K562 (cell line): ENCODE data around the gene TFAP2D. TPM values are rescaled to one million over a fixed set of nuclear protein-coding genes. Genes with fewer than 3 reads are reported as not detected.

Source experiments
- ATAC-seq: fragments of 200-7000 bp; cut with Tn5 transposase; 3 replicates; pipeline ENCODE4 v1.9.1; 2020; ENCODE audit warnings: moderate library complexity
- BruUV-seq: library from RNA; stranded (reverse); fragments of 400-500 nt; replicated peaks from 2 replicates; lab custom pipeline; 2021; lab: Mats Ljungman, UMichigan
- CTCF ChIA-PET: fragments of 300-600 bp; formaldehyde crosslinking; extraction: SDS; loops from one replicate; lab custom pipeline; 2021; ENCODE audit warnings: low intra/inter-chr PET ratio; lab: Yijun Ruan, JAX
- POLR2A ChIA-PET: fragments of 300-600, 350-650 bp; sonication (Branson Sonifier 250); formaldehyde crosslinking; extraction: SDS; loops from one replicate; lab custom pipeline; 2021; ENCODE audit warnings: antibody characterized with exemption, inconsistent platforms; lab: Yijun Ruan, JAX
- DNase-seq, 4 experiments: peaks; one replicate each; pipeline versions ENCODE4 v3.0.0 to v3.0.0-alpha.2; 2011 to 2018; ENCODE audit warnings: low spot score in 3 of 4, mixed read lengths in 3 of 4; ENCODE audit errors: extremely low read depth in 1 of 4
- FAIRE-seq: peaks from 2 replicates; lab custom pipeline; 2011; peaks lifted over from hg19 to GRCh38; lab: Jason Lieb, UNC
- H2AFZ ChIP-seq: 2 replicates; pipeline ENCODE4 v1.6.0; 2011; ENCODE audit warnings: low read depth, low read length, control low read depth, inconsistent platforms
- H3K27ac ChIP-seq: fragments of 200-600 bp; 3 replicates; pipeline ENCODE4 v1.8.0; 2011; ENCODE audit warnings: low read depth, mild to moderate bottlenecking, control low read depth, inconsistent platforms, low read length, moderate library complexity, mixed read lengths; ENCODE audit errors: extremely low read depth
- H3K27me3 ChIP-seq, 2 experiments: fragments of 300-600 bp in 1 of 2; 2 replicates in 1 of 2; 3 replicates in 1 of 2; pipeline versions ENCODE4 v1.6.0 to v1.8.0; 2011; ENCODE audit warnings: inconsistent platforms in 2 of 2, low read length in 2 of 2, mild to moderate bottlenecking in 1 of 2, mixed read lengths in 1 of 2, moderate library complexity in 1 of 2; ENCODE audit not compliant: control insufficient read depth in 2 of 2, insufficient read depth in 2 of 2
- H3K36me3 ChIP-seq: fragments of 300-600 bp; 3 replicates; pipeline ENCODE4 v1.8.0; 2011; ENCODE audit warnings: mild to moderate bottlenecking, low read length, inconsistent platforms; ENCODE audit not compliant: control insufficient read depth, insufficient read depth
- H3K4me1 ChIP-seq, 2 experiments: fragments of 200-600 bp in 1 of 2; replicated peaks in 1 of 2; 2 replicates in 1 of 2; 3 replicates in 1 of 2; pipeline versions ENCODE4 v1.5.1 to v1.8.0; 2011; ENCODE audit warnings: inconsistent platforms in 2 of 2, low read length in 2 of 2, mild to moderate bottlenecking in 1 of 2, mixed read lengths in 1 of 2, moderate library complexity in 1 of 2; ENCODE audit not compliant: control insufficient read depth in 2 of 2, insufficient read depth in 2 of 2
- H3K4me2 ChIP-seq: 2 replicates; pipeline ENCODE4 v1.6.1; 2011; ENCODE audit warnings: low read length, control low read depth, inconsistent platforms, mixed read lengths; ENCODE audit not compliant: insufficient read depth
- H3K4me3 ChIP-seq: fragments of 200-600 bp; sonication (generic), shearing (Covaris generic); 2 replicates; pipeline ENCODE4 v1.5.1; 2016; ENCODE audit warnings: control low read depth, inconsistent platforms
- H3K79me2 ChIP-seq: fragments of 200-600 bp; 3 replicates; pipeline ENCODE4 v1.8.0; 2011; ENCODE audit warnings: low read length, inconsistent platforms; ENCODE audit not compliant: control insufficient read depth, insufficient read depth
- H3K9ac ChIP-seq, 2 experiments: 2 replicates each; pipeline versions ENCODE4 v1.6.0 to v1.6.1; 2011; ENCODE audit warnings: low read depth in 2 of 2, low read length in 2 of 2, control low read depth in 1 of 2, inconsistent platforms in 1 of 2, mild to moderate bottlenecking in 1 of 2, mixed read lengths in 1 of 2; ENCODE audit not compliant: insufficient read depth in 1 of 2
- H3K9me1 ChIP-seq: one replicate; pipeline ENCODE4 v1.6.0; 2011; ENCODE audit warnings: inconsistent platforms, mild to moderate bottlenecking, low read length, moderate library complexity; ENCODE audit not compliant: control insufficient read depth, insufficient read depth
- H3K9me3 ChIP-seq: replicated peaks from 2 replicates; pipeline ENCODE4 v1.5.1; 2011; ENCODE audit warnings: low read depth, low read length, inconsistent platforms; ENCODE audit not compliant: control insufficient read depth, insufficient read depth
- H4K20me1 ChIP-seq: replicated peaks from 2 replicates; pipeline ENCODE4 v1.6.1; 2011; ENCODE audit warnings: low read length, inconsistent platforms, mixed read lengths; ENCODE audit not compliant: control insufficient read depth, insufficient read depth
- CBFB ChIP-seq: sonication (generic); formaldehyde crosslinking; IDR thresholded peaks from 2 replicates; pipeline ENCODE4 v1.4.0; 2020; ENCODE audit warnings: mild to moderate bottlenecking, missing genetic modification reagents
- CTCFL ChIP-seq: IDR thresholded peaks from 2 replicates; pipeline ENCODE4 v1.6.1; 2011; ENCODE audit warnings: borderline replicate concordance, low read depth, mild to moderate bottlenecking, moderate library complexity, low read length; ENCODE audit not compliant: insufficient read depth, poor library complexity, severe bottlenecking
- DNMT1 ChIP-seq: fragments of 450-650 bp; IDR thresholded peaks from 2 replicates; pipeline ENCODE4 v1.6.1; 2016; ENCODE audit warnings: antibody characterized with exemption, mild to moderate bottlenecking
- E2F3 ChIP-seq: fragments of 250-450 bp; sonication (Bioruptor Pico); IDR thresholded peaks from 2 replicates; pipeline ENCODE4 v1.4.0; 2020; ENCODE audit warnings: mild to moderate bottlenecking
- FOS ChIP-seq: IDR thresholded peaks from 3 replicates; pipeline ENCODE4 v1.6.1; 2011; ENCODE audit not compliant: insufficient read length; ENCODE audit errors: extremely low read depth
- KAT8 ChIP-seq: fragments of 450-650 bp; IDR thresholded peaks from 2 replicates; pipeline ENCODE4 v1.6.1; 2016; ENCODE audit warnings: low read depth, mild to moderate bottlenecking
- KLF10 ChIP-seq: fragments of 250-450 bp; sonication (Bioruptor Pico); IDR thresholded peaks from 2 replicates; pipeline ENCODE4 v1.6.1; 2021; ENCODE audit warnings: matching md5 sums
- L3MBTL2 ChIP-seq: fragments of 450-650 bp; IDR thresholded peaks from 2 replicates; pipeline ENCODE4 v1.6.1; 2016; ENCODE audit warnings: mild to moderate bottlenecking, moderate library complexity
- MBD2 ChIP-seq: sonication (generic); IDR thresholded peaks from 2 replicates; pipeline ENCODE4 v1.6.1; 2016; ENCODE audit warnings: low read depth, borderline replicate concordance
- NFXL1 ChIP-seq: fragments of 450-650 bp; formaldehyde crosslinking; IDR thresholded peaks from 2 replicates; pipeline ENCODE4 v1.4.0; 2021; ENCODE audit warnings: mild to moderate bottlenecking
- POLR2H ChIP-seq: IDR thresholded peaks from 2 replicates; pipeline ENCODE4 v1.6.1; 2016; ENCODE audit warnings: missing genetic modification characterization, low read depth, mild to moderate bottlenecking, control low read depth, missing compliant biosample characterization, moderate library complexity
- RBM34 ChIP-seq: fragments of 200-400 bp; formaldehyde crosslinking; IDR thresholded peaks from 2 replicates; pipeline ENCODE4 v1.6.1; 2018; ENCODE audit warnings: low read length, borderline replicate concordance; ENCODE audit not compliant: insufficient read depth
- SREBF2 ChIP-seq: sonication (generic); formaldehyde crosslinking; IDR thresholded peaks from 2 replicates; pipeline ENCODE4 v1.4.0; 2020; ENCODE audit warnings: mild to moderate bottlenecking, missing genetic modification reagents
- TRIM28 ChIP-seq: fragments of 450-650 bp; IDR thresholded peaks from 2 replicates; pipeline ENCODE4 v1.6.1; 2017
- ZBTB5 ChIP-seq: fragments of 450-650 bp; IDR thresholded peaks from 2 replicates; pipeline ENCODE4 v1.6.1; 2017; ENCODE audit warnings: antibody characterized with exemption
- ZBTB7A ChIP-seq: IDR thresholded peaks from 2 replicates; pipeline ENCODE4 v1.6.1; 2011; ENCODE audit warnings: low read depth, mild to moderate bottlenecking, low read length, moderate library complexity, borderline replicate concordance; ENCODE audit not compliant: control insufficient read depth
- ZFP1 ChIP-seq: fragments of 450-650 bp; formaldehyde crosslinking; IDR thresholded peaks from 2 replicates; pipeline ENCODE4 v1.4.0; 2020; ENCODE audit warnings: mild to moderate bottlenecking, mixed read lengths
- WGBS: fragments of 100-300 bp; shearing (Covaris generic); methylation state at CpG from one replicate; pipeline ENCODE4 v1.1.6; 2016; ENCODE audit warnings: low coverage, mixed read lengths; ENCODE audit not compliant: insufficient coverage; ENCODE audit errors: missing lambda C conversion rate; 5-methylcytosine and 5-hydroxymethylcytosine counted together
- in situ Hi-C: fragments of 300-500 bp; cut with MboI; formaldehyde crosslinking; loops from 4 replicates; pipeline ENCODE4 v1.15.0; 2018; ENCODE audit warnings: inconsistent platforms, mixed read lengths
- intact Hi-C: fragments of 100-400 bp; cut with micrococcal nuclease; formaldehyde crosslinking; loops from 2 replicates; pipeline ENCODE4 v1.14.2; 2022
- polyA plus RNA-seq, 8 experiments: library from polyadenylated mRNA; depleted of rRNA in 4 of 8; stranded (reverse) in 5 of 8; unstranded in 3 of 8; fragments of >200 nt; fragmentation: Nextera tagmentation in 2 of 8; fragmentation: Illumina TruSeq in 1 of 8; extraction: Ambion mirVana in 2 of 8; extraction: Trizol in 1 of 8; gene quantifications; 2 replicates each; pipeline versions ENCODE4 v1.2.1 to v1.2.3, GENCODE V29; 2011 to 2014; ENCODE audit warnings: inconsistent platforms in 1 of 8, missing spikeins in 1 of 8
- total RNA-seq, 7 experiments: library from RNA; depleted of rRNA in 6 of 7; stranded (reverse); fragments of >200 nt in 6 of 7; fragmentation: Illumina TruSeq in 2 of 7; extraction: Trizol in 2 of 7; gene quantifications; 2 replicates each; pipeline versions ENCODE4 v1.2.1 to v1.2.3, GENCODE V29; 2011 to 2021; ENCODE audit warnings: low replicate concordance in 1 of 7

The TFAP2D gene
- total and polyA plus RNA-seq, 9 of the 15 experiments (the other 6 are each of a cell fraction or from before 2014, with no cell fraction given), result not detected

- ChIA-PET CTCF (no interaction called here), POLR2A (no interaction called here)
- Histone ChIP-seq H3K27me3 (no peaks in the 10 kb centered on the region), H3K4me2 (no peak overlapping the region), H3K9me3 (0 out of 2 replicates have a peak, but pooled peaks cover 3% of the 10 kb centered on the region), H3K9me1 (no peaks in the 10 kb centered on the region), H3K36me3 (no peaks in the 10 kb centered on the region), H2AFZ (no peak overlapping the region), H3K4me3 (no peak overlapping the region), H3K27ac (no peak overlapping the region), H4K20me1 (no peaks in the 10 kb centered on the region), H3K79me2 (no peaks in the 10 kb centered on the region), H3K9ac (no peak overlapping the region), H3K4me1 (no peaks in the 10 kb centered on the region; a peak in 1 of 5 replicates)
- ATAC-seq (no peak), DNase-seq (no peak), FAIRE-seq (no peak)
- in situ Hi-C loops, result loop anchor here (10.0 to 25.0 kb wide), 3 partner anchors 537 to 1194 kb away; no protein-coding TSS in a partner anchor
- no TSS peak for BruUV-seq
- intact Hi-C loops, result loop anchor here (5.0 to 10.0 kb wide), 4 partner anchors 309 to 1037 kb away; no protein-coding TSS in a partner anchor
- 44% methylated on average over 6 of the region's 6 CpGs for WGBS
- no peak for TF ChIP-seq POLR2H (tag)
- no peak for TF ChIP-seq CBFB (CRISPR knock-in tag)
- no peak for TF ChIP-seq MBD2
- no peak for TF ChIP-seq NFXL1 (CRISPR knock-in tag)
- no peak for TF ChIP-seq DNMT1
- TF ChIP-seq FOS, result no peak
- TF ChIP-seq RBM34, result no peak
- TF ChIP-seq ZFP1 (CRISPR knock-in tag), result no peak
- TF ChIP-seq ZBTB5, result no peak
- TF ChIP-seq L3MBTL2, result no peak
- no peak for TF ChIP-seq CTCFL
- TF ChIP-seq KAT8, result no peak
- TF ChIP-seq E2F3 (CRISPR knock-in tag), result no peak
- TF ChIP-seq SREBF2 (CRISPR knock-in tag), result no peak
- no peak for TF ChIP-seq KLF10 (CRISPR knock-in tag)
- no peak for TF ChIP-seq TRIM28
- TF ChIP-seq ZBTB7A, result no peak
Measured at GRCh38 chr6:50818020-50818419, 104.7 kb downstream of the TFAP2D start.
